ENCODE measurements around the gene FXYD6. TPM values are rescaled to one million over a fixed set of nuclear protein-coding genes. Genes with fewer than 3 reads are reported as not detected.

FXYD6 gene
- total and polyA plus RNA-seq, 2 donors (not counting 1 experiment from before 2014, with no cell fraction given) = not detected

- H3K27me3 Mint-ChIP-seq = no peaks in the 10 kb centered on the region
- Histone ChIP-seq H3K4me1 (ENCODE audit: control insufficient read depth in 2 of 2, insufficient read depth in 2 of 2, low read length in 2 of 2) (peaks cover 13 to 14% of the 10 kb centered on the region in 2 donors), H3K36me3 (replicated peaks in 1 of 2; ENCODE audit: control extremely low read depth in 1 of 2, control insufficient read depth in 1 of 2, extremely low read depth in 1 of 2, insufficient read depth in 2 of 2, low read length in 1 of 2) (no peaks in the 10 kb centered on the region), H3K27ac (ENCODE audit: low read length in 2 of 2) (no peak overlapping the region), H3K9me3 (ENCODE audit: control extremely low read depth in 1 of 3, control insufficient read depth in 2 of 3, insufficient read depth in 1 of 3, low read length in 2 of 3) (no peaks in the 10 kb centered on the region), H3K4me2 (replicated peaks; ENCODE audit: low read depth, low read length, poor library complexity, severe bottlenecking) (no peak overlapping the region), H2AFZ (ENCODE audit: insufficient read depth, low read depth, low read length, poor library complexity, severe bottlenecking) (no peak overlapping the region), H3K27me3 (replicated peaks in 1 of 4; ENCODE audit: control extremely low read depth in 1 of 4, control insufficient read depth in 3 of 4, insufficient read depth in 4 of 4, low read length in 3 of 4) (no peaks in the 10 kb centered on the region), H3K79me2 (ENCODE audit: control insufficient read depth, insufficient read depth, low read length) (no peaks in the 10 kb centered on the region), H3K4me3 (ENCODE audit: control extremely low read depth in 1 of 5, extremely low read depth in 1 of 5, insufficient read depth in 1 of 5, low read depth in 2 of 5, low read length in 4 of 5) (no peak overlapping the region), H4K20me1 (ENCODE audit: control insufficient read depth, insufficient read depth, low read length, poor library complexity, severe bottlenecking) (no peaks in the 10 kb centered on the region), H3K9ac (ENCODE audit: low read length) (no peak overlapping the region)
- H3K4me1 Mint-ChIP-seq = peaks cover 13% of the 10 kb centered on the region
- H3K27ac Mint-ChIP-seq = no peak overlapping the region
- ATAC-seq (ENCODE audit: low read depth) = no peak
- no peaks in the 10 kb centered on the region for H3K9me3 Mint-ChIP-seq (ENCODE audit: insufficient read depth)
- no peak overlapping the region for H3K4me3 Mint-ChIP-seq
- CTCF ChIA-PET = interaction anchor here (1.2 to 1.7 kb wide), 4 partner anchors 25 to 136 kb away, joined by 3 to 7 read pairs (median 3); no protein-coding TSS in a partner anchor
- POLR2A ChIA-PET = no interaction called here
- WGBS (ENCODE audit: insufficient coverage) = 94% methylated on average over 7 of the region's 11 CpGs
- DNase-seq = no peak
- no peak for TF ChIP-seq EZH2 (IDR thresholded peaks at IDR 0.05; ENCODE audit: borderline replicate concordance, insufficient read depth, low read depth, low read length, poor library complexity, severe bottlenecking)
- no peak for TF ChIP-seq CTCF (IDR thresholded peaks at IDR 0.05)
- intact Hi-C loops (cut with micrococcal nuclease) = no loop called here
These were observed 40.5 kb upstream of the FXYD6 start for GRCh38 chr11:117916956-117917355.

- Histone ChIP-seq H3K4me2 (replicated peaks; ENCODE audit: low read depth, low read length, poor library complexity, severe bottlenecking) (no peak overlapping the region), H3K27ac (ENCODE audit: low read length in 2 of 2) (no peak overlapping the region), H3K36me3 (replicated peaks in 1 of 2; ENCODE audit: control extremely low read depth in 1 of 2, control insufficient read depth in 1 of 2, extremely low read depth in 1 of 2, insufficient read depth in 2 of 2, low read length in 1 of 2) (no peaks in the 10 kb centered on the region), H3K4me3 (ENCODE audit: control extremely low read depth in 1 of 5, extremely low read depth in 1 of 5, insufficient read depth in 1 of 5, low read depth in 2 of 5, low read length in 4 of 5) (no peak overlapping the region), H3K4me1 (ENCODE audit: control insufficient read depth in 2 of 2, insufficient read depth in 2 of 2, low read length in 2 of 2) (peaks cover 13 to 14% of the 10 kb centered on the region in 2 donors), H2AFZ (ENCODE audit: insufficient read depth, low read depth, low read length, poor library complexity, severe bottlenecking) (no peak overlapping the region), H3K79me2 (ENCODE audit: control insufficient read depth, insufficient read depth, low read length) (no peaks in the 10 kb centered on the region), H3K27me3 (replicated peaks in 1 of 4; ENCODE audit: control extremely low read depth in 1 of 4, control insufficient read depth in 3 of 4, insufficient read depth in 4 of 4, low read length in 3 of 4) (no peaks in the 10 kb centered on the region), H4K20me1 (ENCODE audit: control insufficient read depth, insufficient read depth, low read length, poor library complexity, severe bottlenecking) (no peaks in the 10 kb centered on the region), H3K9me3 (ENCODE audit: control extremely low read depth in 1 of 3, control insufficient read depth in 2 of 3, insufficient read depth in 1 of 3, low read length in 2 of 3) (no peaks in the 10 kb centered on the region), H3K9ac (ENCODE audit: low read length) (no peak overlapping the region)
- Mint-ChIP-seq H3K4me3 (no peak overlapping the region), H3K4me1 (peaks cover 13% of the 10 kb centered on the region), H3K27ac (no peak overlapping the region), H3K9me3 (ENCODE audit: insufficient read depth) (no peaks in the 10 kb centered on the region), H3K27me3 (peaks cover 4% of the 10 kb centered on the region)
- 80% methylated on average over 7 of the region's 9 CpGs for WGBS (ENCODE audit: insufficient coverage)
- ChIA-PET POLR2A (no interaction called here), CTCF (interaction anchor here (1.2 to 1.3 kb wide), 2 partner anchors 24 to 31 kb away, joined by 3 to 6 read pairs; no protein-coding TSS in a partner anchor)
- intact Hi-C loops (cut with micrococcal nuclease) = no loop called here
- TF ChIP-seq CTCF (IDR thresholded peaks at IDR 0.05) = no peak
- no peak for TF ChIP-seq EZH2 (IDR thresholded peaks at IDR 0.05; ENCODE audit: borderline replicate concordance, insufficient read depth, low read depth, low read length, poor library complexity, severe bottlenecking)
- DNase-seq (no peak), ATAC-seq (ENCODE audit: low read depth) (no peak)
These were observed 39.3 kb upstream of the FXYD6 start for GRCh38 chr11:117915672-117916235.

All from B cell (primary cell).